Measurements from ENCODE around the gene TBC1D1. TPM values are rescaled to one million over a fixed set of nuclear protein-coding genes. Genes with fewer than 3 reads are reported as not detected.
"Not testable (repeated sequence)": the region's sequence is repeated elsewhere in the genome, so short reads cannot be mapped to it uniquely, and the experiment has no call there.

Gene TBC1D1
- total RNA-seq, 4 donors from 2014 or later = 56.4 to 127 (median 94.8) TPM

GRCh38 chr4:37918653-37919052 lies 27.8 kb downstream of the TBC1D1 start:
- TF ChIP-seq, protein P1, sequence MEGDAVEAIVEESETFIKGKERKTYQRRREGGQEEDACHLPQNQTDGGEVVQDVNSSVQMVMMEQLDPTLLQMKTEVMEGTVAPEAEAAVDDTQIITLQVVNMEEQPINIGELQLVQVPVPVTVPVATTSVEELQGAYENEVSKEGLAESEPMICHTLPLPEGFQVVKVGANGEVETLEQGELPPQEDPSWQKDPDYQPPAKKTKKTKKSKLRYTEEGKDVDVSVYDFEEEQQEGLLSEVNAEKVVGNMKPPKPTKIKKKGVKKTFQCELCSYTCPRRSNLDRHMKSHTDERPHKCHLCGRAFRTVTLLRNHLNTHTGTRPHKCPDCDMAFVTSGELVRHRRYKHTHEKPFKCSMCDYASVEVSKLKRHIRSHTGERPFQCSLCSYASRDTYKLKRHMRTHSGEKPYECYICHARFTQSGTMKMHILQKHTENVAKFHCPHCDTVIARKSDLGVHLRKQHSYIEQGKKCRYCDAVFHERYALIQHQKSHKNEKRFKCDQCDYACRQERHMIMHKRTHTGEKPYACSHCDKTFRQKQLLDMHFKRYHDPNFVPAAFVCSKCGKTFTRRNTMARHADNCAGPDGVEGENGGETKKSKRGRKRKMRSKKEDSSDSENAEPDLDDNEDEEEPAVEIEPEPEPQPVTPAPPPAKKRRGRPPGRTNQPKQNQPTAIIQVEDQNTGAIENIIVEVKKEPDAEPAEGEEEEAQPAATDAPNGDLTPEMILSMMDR (IDR thresholded peaks at IDR 0.05) = no peak
- DNase-seq (ENCODE audit: low spot score) (no peak), ATAC-seq (ENCODE audit: low FRiP score) (no peak)

DNA sequence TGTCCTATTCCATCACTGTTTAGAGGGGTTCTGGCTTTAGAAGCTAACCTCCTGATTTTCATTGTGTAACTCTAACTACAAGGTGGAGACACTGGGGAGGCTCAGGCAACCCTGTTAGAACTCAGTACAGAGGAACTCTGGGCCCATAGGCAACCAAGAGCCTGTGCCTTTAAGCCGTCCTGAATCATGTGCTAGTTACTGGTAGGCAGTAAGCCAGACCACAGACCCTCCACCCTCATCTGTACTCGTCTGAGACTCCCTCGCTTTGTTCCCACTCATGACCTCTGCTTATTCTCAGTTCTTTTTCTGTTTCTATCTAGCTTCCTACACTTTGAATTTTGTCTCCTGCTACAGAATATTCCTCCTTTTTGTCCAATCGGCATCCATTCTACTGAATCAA lies 31.4 kb downstream of the TBC1D1 start:
- DNase-seq (ENCODE audit: low spot score) = no peak
- TF ChIP-seq, protein P1 (IDR thresholded peaks at IDR 0.05) = no peak
- no peak for ATAC-seq (ENCODE audit: low FRiP score)

- not testable (repeated sequence) for DNase-seq (ENCODE audit: low spot score); ATAC-seq (ENCODE audit: low FRiP score)
Measured at GRCh38 chr4:37923089-37923488, 32.2 kb downstream of the TBC1D1 start.

DNA sequence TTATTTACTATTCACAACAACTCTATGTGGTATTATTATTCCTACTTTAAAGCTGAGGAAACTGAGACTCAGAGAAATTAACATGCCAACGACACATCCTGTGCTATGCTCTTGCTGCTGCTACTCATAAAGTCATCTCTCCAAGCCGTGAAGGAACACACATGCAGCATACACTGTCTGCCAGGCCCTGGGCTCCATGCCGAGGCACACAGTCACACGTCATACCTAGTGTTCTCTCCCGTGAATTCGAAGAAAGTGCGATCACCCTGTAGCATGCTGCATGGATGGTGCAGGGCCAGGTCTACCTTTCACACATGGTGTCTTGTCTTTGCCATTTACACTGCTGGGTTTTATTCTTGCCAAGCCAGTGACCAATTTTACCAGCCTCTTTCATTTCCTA lies 34.1 kb downstream of the TBC1D1 start:
- ATAC-seq (ENCODE audit: low FRiP score) (no peak), DNase-seq (ENCODE audit: low spot score) (no peak)
- TF ChIP-seq, protein P1 (IDR thresholded peaks at IDR 0.05) = no peak

DNA sequence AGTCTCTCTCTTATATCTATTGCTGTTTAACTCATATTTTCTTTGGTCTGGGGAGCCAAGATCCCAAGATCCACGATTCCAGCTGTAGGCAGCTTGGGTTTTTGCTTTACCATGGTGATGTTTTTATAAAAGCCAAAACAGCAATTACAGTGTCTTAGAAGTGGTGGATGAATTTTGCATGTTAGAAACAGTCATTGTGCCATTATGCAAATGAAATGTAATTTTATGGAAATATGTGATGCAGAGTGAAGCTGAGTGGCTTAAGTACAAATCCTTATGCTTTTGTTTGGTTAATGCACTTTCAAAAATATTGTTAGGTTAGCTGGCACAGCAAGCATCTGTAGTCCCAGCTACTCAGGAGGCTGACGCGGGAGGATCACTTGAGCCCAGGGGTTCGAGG lies 36.5 kb downstream of the TBC1D1 start:
- DNase-seq (ENCODE audit: low spot score) (no peak), ATAC-seq (ENCODE audit: low FRiP score) (no peak)
- TF ChIP-seq, protein P1 (IDR thresholded peaks at IDR 0.05) = no peak

DNA sequence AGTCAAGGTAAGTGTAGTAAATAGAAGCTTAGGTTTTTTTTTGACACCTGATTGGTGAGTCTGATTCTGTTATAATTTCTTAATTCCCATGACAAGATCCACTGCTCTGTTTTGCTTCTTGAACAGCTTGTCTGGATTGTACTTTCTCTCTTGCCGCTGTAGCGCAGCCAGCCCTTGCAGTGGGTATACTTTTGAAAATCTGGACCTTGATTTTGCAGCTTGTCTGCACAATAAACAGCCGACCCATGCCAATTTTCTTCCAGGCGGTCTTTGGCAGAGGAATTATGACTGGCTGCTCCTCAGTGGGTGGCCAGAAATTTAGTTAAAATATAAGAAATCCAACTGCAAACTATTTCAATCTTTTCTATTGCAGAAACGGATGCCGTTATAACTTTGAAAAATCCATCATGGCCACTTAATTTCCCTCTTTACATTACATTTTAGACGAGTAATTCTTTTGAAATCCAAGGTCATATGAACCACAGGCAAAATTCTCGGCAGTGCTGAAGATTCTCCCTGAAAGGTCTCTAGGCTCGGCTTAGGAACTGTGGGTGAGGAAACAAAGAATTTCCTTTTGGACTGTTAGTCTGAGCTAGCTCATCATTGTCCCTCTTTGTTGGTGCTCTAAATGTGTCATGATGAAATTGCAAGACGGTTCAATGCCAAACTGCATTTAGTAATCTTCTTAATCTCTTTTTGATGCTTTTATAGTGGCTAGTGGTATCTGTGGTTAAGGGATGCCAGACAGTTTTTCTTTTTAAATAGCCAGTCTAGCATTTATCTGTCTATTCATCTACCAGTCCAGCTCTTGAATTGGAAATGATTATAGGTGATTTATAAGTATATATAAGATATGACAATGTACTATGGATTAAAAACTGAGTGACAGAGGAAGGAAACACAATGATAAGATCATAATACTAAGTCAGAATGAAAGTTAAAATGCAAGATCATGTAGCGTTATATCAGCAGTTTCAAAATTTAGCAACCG lies 37.8 kb downstream of the TBC1D1 start:
- DNase-seq (ENCODE audit: low spot score) (no peak), ATAC-seq (ENCODE audit: low FRiP score) (no peak)
- TF ChIP-seq, protein P1 (IDR thresholded peaks at IDR 0.05) = no peak

- DNase-seq (ENCODE audit: low spot score) = no peak
- no peak for ATAC-seq (ENCODE audit: low FRiP score)
- TF ChIP-seq, protein P1 (IDR thresholded peaks at IDR 0.05) = no peak
Measured at GRCh38 chr4:37934096-37934495, 43.2 kb downstream of the TBC1D1 start.
